RCC 7860 (cell line): ENCODE data around the gene SMIM12.

Source experiments
- DNase-seq: peaks from one replicate; pipeline ENCODE4 v3.0.0-alpha.2; 2015; ENCODE audit warnings: low spot score
- FAIRE-seq: peaks from 2 replicates; lab custom pipeline; 2012; peaks lifted over from hg19 to GRCh38; lab: Jason Lieb, UNC

SMIM12 gene, protein sequence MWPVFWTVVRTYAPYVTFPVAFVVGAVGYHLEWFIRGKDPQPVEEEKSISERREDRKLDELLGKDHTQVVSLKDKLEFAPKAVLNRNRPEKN

DNA sequence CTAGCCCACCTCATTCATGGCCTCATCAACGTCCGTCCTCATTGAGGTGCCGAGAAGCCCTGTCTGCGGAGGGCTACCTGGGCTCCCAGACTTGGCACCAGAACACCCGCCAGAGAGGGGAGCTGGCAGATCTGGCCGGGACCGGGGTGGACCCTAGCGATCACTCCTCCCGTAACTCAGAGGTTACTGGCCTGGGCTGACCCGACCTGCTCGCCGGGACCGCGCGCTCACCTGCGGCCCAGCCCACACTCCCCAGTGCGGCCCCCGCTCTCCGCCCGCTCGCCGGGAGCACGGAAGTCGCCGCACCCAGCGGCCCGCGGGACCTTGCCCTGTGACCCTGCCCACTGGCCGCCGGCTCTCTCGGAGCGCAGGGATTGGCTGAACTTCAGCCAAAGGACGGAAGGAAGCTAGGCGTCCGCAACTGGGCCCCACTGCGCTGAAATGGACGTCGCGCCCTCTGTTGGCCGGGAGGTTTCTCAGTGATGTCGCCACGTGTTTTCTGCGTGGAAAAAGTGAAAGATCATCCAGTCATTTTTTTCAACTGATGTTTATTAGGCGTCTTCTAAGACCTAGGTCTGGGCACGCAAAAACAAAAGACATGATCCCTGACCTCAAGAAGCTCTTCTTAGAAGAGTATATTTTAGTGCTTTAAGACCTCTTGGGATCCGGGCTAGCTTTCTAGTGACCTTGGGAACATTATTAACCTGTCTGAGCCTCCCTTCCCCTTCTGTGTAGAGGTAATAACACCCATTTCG, at the start of gene SMIM12:
Gene SMIM12, minus strand, starts transcription at position 304 of the 755 bp plus-strand sequence. CDS start 3,772 bp downstream, outside the sequence.
- DNase-seq, result peak; percentile 87
- FAIRE-seq, result peak; percentile 82

DNA sequence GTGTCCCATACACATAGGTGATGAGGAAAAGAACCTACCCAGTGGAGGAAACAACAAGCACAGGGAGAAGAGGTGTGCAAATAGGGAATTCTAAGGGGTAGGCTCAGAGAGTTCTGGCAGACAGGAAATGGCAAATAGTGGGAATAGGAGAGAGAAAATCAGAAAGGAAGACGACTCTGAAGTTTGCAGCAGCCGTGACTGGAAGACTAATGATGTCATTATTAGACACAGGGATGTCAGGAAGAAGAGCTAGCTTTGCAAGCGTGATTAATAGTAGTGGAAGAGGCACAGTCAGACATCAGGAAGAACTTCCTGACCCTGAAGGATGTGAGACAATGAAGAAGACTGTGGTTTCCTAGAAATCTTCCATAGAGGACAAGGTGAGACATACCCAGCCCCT, 48.8 kb upstream of the SMIM12 start:
- FAIRE-seq, result no peak

DNA sequence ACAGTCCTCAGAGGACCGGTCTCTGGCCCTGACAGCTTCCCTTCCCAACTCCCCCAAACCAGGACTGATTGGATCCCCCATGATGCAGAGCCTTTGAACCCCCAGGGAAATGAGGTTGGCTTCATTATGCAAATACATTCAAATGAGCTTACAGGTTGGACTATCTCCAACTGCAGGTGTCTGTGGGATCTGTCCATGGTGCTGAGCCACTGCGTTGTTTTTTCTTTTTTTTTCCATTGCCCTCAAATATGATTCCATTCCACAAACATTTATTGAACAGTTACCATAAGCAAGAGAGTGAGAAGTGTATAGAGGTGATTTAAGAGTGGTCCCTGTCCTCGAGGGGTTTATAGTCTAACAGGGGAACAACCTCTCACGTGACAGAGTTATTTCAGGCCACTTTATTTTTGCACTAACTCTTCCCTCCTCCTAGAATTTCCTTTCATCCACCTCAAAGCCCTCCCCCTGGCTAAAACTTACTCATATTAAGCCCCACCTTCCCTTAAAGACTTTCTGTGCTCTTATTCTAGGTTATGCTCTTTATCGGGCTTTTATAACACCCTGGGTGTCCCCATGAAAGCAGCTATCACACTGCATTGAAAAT, 48.0 kb upstream of the SMIM12 start:
- FAIRE-seq, result no peak

More for the DNA sequence above, 48.8 kb upstream of the SMIM12 start:
- no peak for DNase-seq

DNA sequence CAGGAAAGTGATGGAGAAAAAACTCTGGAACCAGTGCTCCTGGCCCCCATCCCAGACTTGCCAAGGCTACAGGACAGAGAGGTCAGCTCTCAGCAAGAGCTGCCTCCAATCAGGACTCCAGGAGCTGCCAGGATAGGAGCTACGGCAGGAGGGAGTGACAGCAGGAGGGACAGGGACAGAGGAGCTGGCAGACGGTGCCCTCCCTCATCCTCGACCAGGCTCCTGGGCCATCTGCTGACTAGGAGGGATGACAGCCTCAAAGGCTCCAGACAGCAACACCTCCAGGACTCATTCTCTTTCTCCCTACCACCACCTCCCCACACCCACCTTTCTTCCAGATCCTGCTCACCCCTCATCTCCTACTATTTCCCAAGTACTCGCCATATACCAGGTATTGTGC, 47.2 kb upstream of the SMIM12 start:
- no peak for FAIRE-seq
- no peak for DNase-seq

More for the DNA sequence above, 48.0 kb upstream of the SMIM12 start:
- DNase-seq, result no peak

DNA sequence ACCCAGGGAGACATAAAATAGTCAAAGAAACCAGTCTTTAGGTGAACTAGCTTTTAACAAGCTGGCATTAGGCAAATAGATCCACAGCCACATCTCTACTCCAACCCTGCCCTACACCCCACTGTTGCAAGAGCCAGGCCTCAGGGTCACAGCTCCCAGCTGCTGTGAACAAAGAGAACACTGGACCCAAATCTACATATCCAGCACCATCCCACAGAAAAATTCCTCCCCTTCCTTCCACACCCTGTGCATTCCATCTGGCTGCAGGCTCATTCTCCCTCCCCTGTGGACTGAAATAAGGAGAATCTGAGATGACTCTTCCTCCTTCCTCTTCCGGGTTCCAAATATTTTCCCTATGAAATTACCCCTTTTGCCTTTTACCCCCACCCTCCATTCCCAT, 46.7 kb upstream of the SMIM12 start:
- FAIRE-seq (no peak), DNase-seq (no peak)

DNA sequence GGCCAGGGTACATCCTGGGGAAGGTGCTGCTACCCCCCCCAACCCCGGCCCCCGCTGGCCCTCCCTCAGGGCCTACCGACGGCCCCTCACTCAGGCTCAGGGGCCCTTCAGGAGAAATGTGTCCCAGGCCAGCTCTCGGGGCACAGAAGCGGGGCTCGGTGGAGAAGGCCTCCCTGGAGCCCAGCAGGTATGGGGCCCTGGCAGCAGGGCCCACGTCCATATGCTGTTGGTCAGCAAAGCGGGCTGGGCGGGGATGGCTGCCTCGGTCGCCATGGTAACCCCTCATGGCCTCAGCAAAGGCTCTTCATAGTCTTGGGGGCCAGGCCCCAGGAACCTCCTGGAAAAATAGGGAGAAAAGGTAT, 45.5 kb upstream of the SMIM12 start:
- DNase-seq, result no peak
- no peak for FAIRE-seq

DNA sequence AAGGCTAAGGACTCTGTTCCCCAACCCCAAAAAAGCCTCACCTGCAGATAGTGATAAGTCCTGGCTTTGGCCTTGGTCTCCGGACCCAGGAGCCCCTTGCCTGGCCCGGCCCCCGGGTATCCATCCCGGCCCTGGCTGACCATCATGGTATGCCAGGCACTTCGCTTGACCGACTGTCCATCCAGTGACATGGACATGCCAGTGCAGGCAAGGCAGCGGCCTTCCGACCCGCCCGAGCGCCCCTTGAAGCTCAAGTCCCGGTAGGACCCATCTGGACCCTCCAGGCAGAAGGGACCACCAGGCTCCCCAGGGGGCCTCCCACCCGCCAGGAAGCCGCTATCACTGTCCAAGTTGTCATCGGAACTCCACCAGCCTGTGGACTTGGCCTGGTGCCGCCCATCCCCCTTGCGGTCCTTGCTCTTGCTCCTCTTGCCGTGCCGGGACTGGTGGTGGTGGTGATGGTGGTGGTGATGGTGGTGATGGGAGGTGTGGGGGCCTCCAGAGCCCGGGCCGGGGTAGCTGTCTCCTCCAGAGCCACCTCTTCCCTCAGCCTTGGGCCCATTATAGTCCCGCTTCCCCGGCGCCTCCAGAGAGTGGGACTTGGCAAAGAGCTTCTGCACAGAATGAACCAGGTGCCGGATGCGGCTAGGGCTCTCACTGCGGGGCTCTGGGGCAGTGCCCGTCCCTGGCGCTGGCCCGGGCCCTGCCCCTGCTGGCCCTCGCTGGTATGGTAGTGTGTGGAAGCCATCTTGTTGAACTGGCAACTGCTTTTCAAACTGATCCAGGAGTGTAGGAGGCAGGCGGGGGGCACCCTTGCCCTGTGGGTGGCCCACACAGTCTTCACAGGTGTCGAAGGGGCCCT, 44.9 kb upstream of the SMIM12 start:
- no peak for FAIRE-seq

DNA sequence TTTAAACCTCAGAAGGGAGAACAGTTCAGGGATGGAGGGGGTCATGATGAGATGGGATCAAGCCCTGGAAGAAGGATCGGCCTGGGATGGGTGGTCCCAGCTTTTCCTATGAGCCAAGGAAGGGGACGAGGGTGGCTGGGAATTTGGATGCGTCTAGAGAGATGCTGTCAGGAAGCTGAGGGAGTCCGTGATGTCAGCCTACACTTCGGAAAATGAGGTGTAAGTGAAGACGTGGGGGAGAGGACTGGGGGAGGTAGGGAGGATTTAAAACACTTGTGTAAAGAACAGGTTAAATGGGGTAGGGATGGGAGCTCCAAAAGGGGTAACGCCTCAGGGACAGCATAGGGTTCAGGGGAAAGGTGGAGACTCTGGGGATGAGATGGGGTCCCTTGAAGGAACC, 42.4 kb upstream of the SMIM12 start:
- DNase-seq (no peak), FAIRE-seq (no peak)

More for the DNA sequence above, 44.9 kb upstream of the SMIM12 start:
- no peak for DNase-seq

DNA sequence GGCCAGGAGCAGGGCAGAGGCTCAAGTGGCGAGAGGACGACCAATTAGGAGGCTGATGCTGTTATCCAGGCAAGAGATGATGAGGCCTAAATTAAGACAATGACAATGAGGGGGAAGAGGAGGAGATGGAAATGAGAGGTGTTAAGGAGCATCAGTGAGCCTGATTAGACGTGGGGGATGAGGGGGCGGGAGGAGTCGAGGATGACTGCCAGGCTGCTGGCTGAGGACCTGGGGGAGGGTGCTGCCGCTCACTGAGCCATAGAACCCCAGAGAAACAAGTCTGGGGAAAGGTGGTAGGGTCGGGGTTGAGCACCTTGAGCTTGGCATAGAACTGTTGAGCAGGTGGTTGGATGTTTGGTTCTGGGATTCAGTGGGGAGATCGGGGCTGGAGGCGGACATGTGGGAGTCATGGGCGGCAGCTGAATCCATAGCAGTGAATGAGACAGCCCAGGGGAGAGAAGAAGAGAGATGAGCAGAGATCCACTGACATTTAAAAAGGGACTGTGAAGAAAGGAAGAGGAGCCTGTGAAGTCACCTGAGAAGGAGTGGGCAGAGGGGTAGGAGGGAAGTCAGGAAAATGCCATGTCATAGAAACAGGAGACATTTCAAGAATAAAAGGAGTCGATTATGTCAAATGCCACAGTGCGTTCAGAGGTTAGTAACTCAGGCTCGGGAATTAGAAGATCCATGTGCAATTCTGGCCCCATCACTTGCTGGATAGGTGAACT, 41.4 kb upstream of the SMIM12 start:
- FAIRE-seq (no peak), DNase-seq (no peak)

DNA sequence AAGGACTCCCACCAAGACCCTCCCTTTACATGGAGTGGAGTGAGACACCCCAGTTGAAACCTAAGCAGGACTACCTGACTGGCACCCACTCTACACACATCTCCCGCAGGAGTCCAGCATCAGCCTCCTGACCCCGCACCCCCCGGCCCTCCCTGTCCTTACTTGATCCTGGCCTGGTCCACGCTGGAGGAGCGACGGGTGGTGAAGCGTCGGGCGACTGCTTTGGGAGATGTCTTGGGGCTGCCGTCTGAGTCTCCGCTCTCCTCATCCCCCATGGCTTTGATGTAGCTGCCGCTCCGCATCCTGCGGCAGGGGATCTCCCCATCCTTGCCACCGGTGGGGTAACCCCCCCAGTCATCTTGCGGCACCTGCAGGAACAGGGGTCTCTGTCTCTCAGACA, 40.4 kb upstream of the SMIM12 start:
- no peak for FAIRE-seq

DNA sequence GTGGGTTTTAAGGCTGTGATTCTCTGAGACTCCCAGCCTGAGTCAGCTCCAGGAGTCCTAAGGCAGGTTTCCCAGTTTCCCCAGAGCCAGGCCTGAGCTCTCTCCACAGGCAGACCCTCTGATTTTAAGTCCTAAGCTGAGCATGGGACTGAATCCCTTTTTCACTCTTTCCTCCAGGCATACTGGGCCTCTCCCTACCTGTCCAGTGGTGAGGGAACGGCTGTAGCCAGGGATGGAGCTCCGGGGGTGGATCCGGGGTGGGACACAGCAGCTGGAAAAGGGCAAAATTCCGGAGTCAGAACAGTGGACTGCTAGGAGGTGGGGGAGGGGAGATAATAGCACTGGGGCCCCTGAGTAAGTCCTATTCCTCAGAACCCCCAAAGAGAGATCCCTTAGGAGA, 39.9 kb upstream of the SMIM12 start:
- DNase-seq (no peak), FAIRE-seq (no peak)

More for the DNA sequence above, 40.4 kb upstream of the SMIM12 start:
- DNase-seq, result no peak

DNA sequence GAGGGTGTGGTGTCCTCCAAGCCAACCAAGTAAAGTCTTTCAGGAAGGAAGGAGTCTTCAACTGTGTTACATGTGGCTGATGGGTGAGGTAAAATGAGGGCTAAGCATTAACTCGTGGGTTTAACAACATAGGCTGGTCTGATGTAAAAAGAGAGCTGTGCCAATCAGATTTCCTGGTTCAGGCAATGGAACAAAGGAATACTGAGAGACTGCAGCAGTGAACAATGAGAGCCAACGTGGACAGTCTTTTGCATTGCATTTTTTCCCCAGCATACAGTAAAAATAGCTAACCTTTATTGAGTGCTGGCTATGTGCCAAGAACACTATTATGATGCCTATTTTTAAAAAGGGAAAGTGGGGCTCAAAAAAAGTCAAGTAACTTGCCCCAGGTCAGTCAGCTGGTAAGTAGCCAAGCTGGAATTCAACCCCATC, 38.8 kb upstream of the SMIM12 start:
- no peak for DNase-seq

DNA sequence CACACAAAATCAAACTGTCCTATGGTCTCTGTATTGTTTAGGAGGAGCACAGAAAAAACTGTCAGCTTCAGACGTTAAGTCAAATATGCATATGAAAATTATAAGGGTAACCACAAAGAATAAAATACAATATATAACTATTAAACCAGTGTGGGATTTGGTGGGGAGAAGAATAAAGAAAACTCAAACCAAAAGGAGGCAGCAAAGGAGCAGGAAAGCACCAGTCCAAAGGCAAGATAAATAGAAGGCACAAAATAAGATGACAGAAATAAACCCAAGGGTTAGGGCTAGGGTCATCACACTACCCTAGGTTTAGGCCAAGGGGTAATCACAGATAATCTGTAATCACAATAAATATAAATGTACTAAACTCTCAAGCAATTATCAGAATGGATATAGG, 37.1 kb upstream of the SMIM12 start:
- FAIRE-seq (no peak), DNase-seq (no peak)

More for the DNA sequence above, 38.8 kb upstream of the SMIM12 start:
- no peak for FAIRE-seq

DNA sequence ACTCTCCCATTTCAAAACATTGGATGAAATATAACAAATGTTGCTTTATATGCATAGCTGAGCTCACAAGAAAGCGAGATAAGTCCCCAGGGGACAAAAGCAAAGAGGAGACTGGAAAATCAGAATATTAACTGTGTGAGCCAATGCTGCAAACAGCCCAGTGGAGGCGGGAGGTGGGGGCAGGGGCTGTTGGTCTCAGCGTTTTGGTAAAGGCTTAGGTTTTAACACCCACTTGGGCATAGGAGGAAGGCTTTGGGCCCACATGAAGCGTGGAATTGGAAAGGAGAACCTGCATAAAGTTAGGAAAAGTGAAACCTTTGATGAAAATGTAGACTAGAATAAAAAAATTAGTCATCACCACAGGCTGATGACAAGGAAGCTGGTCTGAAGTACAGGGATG, 30.2 kb upstream of the SMIM12 start:
- DNase-seq (no peak), FAIRE-seq (no peak)

DNA sequence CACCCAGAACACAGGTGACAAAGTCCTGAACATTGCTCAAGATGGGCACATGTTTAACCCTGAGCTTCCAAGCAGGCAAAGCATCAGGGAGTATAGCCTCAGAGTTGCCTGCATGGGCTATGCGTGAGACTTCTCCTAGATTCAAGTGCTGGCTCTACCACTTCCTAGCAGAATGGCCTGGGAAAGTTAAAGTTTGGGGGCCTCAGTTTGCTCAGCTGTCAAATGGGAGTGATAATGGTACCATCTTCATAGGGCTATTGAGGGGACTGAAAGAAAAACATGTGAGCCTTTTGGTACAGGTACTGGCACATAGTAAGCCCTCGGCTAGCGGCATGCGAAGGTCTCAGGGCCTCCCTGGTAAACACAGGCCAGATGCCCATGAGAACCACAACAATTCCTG, 28.0 kb upstream of the SMIM12 start:
- DNase-seq (no peak), FAIRE-seq (no peak)

DNA sequence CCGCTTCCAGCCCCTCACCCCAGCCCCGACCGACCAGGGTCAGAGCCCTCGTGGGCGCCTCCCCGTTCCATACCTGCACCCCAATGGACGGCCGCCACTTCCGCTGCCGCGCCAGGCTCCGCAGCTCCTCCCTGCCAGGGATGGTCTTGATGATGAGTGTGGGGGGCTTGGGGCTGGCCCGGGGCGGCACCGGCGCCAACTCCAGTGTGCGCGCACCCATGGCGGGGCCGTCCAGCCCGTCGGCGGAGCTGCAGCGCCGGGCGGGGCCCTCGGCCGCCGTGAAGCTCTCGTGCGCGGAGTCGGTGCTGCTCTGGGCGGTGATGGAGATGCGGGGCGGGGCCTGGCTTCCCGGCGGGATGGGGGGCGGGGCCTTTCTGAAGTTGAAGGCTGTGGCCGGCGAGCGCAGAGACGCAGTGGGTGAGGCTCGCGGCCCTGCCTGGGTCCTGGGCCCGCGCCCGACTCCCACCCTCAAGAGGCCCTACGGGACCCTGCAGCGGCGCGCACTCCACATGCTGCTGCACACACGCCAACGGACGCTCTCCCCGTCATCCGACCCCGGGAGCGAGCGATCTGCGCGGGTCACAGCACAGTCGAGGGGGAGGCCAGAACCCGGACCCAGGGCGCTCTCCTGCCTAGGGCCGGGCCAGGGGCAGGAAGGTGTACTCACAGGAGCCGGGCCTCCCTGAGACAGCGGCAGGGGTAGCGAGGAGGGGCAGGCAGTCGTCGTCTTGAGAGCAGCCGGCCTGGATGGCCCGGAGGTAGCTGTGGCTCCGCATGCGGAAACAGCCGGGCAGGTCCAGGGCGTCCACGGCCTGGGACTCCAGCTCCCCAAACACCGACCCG, 26.1 kb upstream of the SMIM12 start:
- FAIRE-seq, result no peak
- no peak for DNase-seq

DNA sequence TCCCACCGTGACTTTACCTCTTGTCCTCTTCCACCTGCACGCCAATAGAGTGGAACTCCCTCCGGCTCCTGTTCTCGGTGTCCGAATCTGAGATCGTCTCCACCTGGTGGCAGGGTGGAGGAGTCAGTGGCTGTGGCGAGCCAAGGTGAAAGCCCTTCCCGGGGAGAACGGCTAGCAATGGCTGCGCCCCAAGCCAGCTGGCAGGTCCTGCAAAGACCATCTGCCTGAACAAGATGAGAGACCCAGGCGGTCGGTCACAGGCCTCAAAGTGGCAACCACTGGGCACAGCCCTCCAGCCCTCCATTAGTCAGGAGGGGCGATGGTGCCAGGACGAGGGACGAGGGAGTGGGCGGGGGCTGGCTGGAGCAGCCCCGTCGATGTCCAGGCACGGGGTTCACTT, 25.4 kb upstream of the SMIM12 start:
- DNase-seq (no peak), FAIRE-seq (no peak)

DNA sequence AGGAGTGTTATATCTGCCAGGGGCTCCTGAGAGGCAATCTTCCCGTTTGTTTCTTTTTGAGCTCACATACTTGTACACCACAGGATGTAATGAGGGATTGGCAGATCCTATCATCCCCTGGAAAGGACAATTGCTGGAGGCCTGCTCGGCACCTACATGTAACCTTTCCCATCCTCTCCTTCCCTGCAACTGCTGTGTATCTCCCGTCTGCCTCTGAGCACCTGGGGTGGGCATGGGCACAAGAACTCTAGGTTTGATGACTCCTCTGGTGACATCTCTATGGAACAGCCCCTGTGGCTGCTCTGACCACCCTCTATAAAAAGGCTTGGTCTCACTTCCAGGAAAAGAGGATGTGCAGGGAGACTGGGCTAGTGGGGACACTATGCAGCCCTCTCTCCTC, 25.0 kb upstream of the SMIM12 start:
- DNase-seq, result no peak
- no peak for FAIRE-seq

DNA sequence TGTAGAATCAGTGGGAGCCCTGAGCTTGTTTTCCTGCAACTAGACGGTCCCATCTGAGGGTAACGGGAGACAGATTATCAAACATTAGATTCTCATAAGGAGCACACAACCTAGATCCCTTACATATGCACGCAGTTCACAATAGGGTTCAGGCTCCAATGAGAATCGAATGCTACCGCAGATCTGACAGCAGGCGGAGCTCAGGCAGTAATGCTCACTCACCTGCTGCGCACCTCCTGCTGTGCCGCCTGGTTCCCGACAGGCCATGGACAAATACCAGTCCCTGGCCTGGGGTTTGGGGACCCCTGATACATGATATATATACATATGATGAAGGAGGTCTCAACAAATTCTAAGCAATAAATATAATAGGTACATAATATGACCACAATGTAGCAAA, 19.7 kb upstream of the SMIM12 start:
- DNase-seq (no peak), FAIRE-seq (no peak)

DNA sequence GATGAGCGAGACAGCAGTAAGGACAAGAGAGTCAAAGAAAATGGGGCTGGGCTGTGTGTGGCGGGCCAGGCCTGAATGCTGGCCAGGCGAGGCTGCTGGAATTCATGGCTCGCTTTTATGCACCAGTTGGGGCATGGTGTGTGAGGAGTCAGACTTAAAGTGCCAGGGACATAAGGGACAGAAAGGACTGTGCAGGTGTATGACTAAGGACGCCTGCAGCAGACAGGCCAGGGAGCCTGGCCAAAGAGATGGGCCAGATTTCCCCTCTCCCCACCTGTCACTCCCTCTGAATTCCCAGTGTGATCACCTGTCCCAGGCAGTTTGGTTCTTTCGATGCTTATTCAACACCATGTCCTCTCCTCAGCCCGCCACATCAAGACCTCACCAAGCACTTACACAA, 16.9 kb upstream of the SMIM12 start:
- DNase-seq (no peak), FAIRE-seq (no peak)
